A673 (cell line): ENCODE data around the gene ADAM23.

ENCODE experiments used
- EZH2 ChIP-seq: fragments of 200-600 bp; sonication (generic); IDR thresholded peaks from 2 replicates; pipeline ENCODE4 v1.6.1; 2017; ENCODE audit warnings: borderline replicate concordance, low read depth, mild to moderate bottlenecking, mixed read lengths, antibody characterized with exemption, low read length; ENCODE audit not compliant: poor library complexity, severe bottlenecking
- TF ChIP-seq, protein P1 (sequence below): fragments of 300-800, 200-600 bp; sonication (generic); conservative IDR thresholded peaks from 2 replicates; pipeline ENCODE4 v1.5.1; 2017; ENCODE audit warnings: low read depth, mild to moderate bottlenecking, antibody characterized with exemption, low read length, moderate library complexity, mixed read lengths

DNA sequence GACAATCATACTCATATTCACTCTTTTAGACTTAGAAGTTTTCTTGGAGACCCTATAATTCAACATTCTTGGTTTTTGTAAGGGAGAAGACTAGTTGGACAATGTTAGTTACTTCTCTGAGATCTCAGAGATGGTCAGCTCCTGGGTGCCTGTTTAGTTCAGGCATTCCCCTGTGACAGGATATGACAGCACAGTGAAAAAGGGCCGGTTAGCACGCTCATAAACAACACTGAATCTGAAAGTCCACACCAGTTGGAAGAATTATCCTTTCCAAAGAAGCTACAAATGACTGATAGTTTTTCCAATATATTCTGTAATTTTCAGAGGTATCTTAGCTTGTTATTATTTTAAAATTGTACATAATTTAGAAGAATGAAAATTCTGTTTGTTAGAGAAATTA lies 75.7 kb downstream of the ADAM23 start:
- TF ChIP-seq, protein P1, sequence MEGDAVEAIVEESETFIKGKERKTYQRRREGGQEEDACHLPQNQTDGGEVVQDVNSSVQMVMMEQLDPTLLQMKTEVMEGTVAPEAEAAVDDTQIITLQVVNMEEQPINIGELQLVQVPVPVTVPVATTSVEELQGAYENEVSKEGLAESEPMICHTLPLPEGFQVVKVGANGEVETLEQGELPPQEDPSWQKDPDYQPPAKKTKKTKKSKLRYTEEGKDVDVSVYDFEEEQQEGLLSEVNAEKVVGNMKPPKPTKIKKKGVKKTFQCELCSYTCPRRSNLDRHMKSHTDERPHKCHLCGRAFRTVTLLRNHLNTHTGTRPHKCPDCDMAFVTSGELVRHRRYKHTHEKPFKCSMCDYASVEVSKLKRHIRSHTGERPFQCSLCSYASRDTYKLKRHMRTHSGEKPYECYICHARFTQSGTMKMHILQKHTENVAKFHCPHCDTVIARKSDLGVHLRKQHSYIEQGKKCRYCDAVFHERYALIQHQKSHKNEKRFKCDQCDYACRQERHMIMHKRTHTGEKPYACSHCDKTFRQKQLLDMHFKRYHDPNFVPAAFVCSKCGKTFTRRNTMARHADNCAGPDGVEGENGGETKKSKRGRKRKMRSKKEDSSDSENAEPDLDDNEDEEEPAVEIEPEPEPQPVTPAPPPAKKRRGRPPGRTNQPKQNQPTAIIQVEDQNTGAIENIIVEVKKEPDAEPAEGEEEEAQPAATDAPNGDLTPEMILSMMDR, result no peak
- no peak for TF ChIP-seq EZH2
